Inflammatory macrophage treated with lipopolysaccharide for 1 hour (primary cell): ENCODE data around the gene PDPK1.
"Not testable (repeated sequence)": the region's sequence is repeated elsewhere in the genome, so short reads cannot be mapped to it uniquely, and the experiment has no call there.

Experiments
- DNase-seq, 2 donors: peaks; one replicate each; pipeline ENCODE4 v3.0.0-alpha.2; 2020 to 2022

Gene PDPK1

GRCh38 chr16:2595393-2596205 is 57.8 kb downstream of the PDPK1 start:
- DNase-seq = peak; percentile 30 to 51

GRCh38 chr16:2596747-2597559 is 59.1 kb downstream of the PDPK1 start:
- no peak for DNase-seq

DNA sequence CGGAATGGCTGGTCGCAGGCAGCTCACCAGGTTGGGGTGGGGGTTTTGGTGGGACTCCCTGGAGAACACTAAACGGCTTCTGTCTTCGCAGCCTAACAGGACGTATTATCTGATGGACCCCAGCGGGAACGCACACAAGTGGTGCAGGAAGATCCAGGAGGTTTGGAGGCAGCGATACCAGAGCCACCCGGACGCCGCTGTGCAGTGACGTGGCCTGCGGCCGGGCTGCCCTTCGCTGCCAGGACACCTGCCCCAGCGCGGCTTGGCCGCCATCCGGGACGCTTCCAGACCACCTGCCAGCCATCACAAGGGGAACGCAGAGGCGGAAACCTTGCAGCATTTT is 59.7 kb downstream of the PDPK1 start:
- no peak for DNase-seq

DNA sequence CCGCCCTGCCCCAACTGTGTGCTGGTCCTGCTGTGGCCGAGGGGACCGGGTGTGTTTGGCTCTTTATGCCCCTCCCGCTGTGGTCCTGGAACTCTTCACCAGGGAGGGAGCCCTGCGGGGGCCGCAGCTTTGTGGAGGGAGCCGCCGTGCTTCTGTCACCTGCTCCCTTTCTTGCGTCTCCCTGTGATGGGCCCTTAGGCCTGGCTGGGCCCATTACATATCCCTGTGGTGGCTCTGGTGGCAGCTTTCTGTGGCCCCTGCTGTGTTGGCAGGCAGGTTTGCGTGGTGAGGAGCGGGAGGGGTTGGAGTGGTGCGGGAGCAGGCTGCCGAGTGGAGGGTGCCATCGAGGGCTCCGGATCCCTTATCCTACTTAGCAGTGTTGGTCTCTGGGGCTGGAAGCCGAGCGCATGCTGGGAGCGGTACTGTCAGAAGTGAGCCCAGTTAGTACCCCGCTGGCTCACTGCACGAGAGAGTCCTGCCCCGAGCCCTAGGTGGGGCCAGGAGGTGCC is 60.4 kb downstream of the PDPK1 start:
- no peak for DNase-seq

GRCh38 chr16:2598723-2599122 is 60.9 kb downstream of the PDPK1 start:
- DNase-seq = no peak

- not testable (repeated sequence) for DNase-seq
These were observed 61.3 kb downstream of the PDPK1 start for GRCh38 chr16:2599165-2599564.

GRCh38 chr16:2599785-2600184 is 62.0 kb downstream of the PDPK1 start:
- not testable (repeated sequence) for DNase-seq

DNA sequence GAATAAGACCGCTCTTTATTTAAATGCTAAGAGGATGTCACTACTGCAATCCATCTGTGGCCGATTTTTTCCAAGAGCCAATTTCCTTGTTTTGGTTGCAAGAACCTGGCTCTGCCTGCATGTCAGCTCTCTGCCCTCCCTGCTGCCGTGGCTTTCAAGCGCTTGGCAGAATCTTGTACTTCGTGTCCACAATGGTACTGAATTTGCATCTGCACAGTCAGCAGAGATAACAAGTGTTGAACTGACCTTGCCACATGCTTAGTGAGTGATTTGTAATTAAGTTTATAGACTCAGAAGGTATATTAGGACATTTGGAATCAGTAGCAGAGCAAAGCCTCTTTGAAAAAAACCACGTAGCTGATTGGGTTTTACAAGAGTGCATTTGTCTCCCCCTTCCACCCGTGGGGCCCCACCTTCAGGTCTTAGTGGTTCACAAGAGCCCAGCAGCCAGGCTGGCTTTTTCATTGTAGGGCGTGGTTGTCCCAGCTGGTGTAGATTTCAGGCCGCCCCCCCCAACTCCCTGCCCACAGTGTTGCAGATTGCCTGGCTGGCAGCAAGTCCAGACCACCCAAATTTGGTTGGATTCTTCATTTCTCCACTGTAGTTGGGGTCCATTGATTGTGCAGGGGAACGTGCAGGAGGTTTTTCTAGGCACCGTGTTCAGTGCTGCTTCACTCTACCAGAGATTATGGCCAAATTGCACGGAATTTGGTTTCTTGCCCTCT is 63.6 kb downstream of the PDPK1 start:
- DNase-seq = not testable (repeated sequence)

DNA sequence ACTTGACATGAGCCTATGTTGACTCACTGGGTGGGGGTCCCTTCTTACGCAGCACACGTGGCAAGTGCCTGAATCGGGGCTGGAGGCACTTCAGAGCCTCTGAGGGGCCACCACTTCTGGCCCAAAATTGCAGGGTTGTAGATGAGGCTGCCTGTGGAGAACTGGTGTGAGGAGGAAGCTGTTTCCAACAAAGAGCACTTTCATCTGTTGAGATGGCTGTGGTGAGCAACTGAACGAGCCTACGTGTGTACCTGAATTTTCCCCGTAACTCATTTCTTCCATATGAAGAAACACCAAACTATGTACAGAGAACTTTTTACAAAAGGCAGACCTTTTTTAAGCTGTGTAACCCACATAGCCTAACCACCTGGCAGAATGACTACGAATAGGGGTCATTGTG is 64.4 kb downstream of the PDPK1 start:
- DNase-seq = not testable (repeated sequence)

DNA sequence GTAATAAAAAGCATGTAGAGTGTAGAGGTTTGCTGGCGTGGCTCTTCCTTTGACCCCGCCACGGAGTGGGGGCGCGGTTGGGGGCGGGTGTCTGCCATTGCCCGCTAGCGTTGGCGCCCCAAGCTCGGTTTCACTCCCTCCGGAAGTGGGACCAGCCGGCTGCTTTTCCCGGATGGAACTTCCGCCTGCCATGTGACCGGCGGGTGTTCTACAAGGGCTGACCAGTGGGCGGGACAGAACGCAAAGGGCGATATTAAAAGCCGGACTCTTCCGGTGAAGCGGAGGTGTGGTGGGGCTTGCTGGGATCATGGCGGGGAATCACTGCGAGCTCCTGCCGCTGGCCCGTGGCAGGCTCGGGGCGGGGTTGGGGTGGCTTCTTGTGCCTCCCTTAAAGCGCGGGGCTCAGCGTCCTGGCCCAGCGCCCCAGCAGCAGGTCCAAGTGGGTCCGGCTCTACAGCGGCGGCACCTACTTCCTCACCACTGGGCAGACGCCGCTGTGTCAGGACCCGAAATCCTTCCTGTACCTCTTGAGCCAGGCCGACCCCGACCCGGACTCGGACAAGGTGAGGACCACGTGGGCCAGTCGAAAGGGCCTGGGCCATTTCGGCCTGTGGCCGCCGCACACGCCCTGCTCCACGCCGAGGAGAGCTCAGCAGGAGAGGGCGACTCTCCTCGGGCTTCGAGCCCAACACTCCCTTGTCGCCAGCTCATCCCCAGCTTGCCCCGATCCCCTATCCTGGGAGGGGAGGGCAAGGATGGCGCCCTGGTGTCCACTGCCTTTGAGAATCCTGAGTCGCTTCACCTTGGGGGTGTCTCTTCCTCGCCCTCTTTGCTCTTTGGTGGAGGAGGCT is 65.6 kb downstream of the PDPK1 start:
- DNase-seq = peak; percentile 96 to 98

DNA sequence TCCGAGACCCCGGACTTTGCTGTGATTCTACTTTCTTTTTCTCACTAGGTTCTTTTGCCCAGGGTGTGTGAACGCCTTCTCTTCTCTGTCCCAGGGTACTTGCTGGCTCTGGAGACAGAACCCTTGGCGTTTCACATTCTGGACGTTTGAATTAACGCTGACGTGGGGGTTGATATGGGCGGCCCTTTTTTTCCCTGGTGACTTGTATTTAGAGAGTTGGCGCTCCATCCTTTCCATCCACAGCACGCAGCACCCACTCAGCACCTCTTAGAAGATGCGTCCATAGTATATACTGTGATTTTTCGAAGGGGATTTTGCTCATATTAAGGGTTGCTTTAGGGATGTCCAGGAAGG is 66.2 kb downstream of the PDPK1 start:
- peak; percentile 0 to 5 for DNase-seq

GRCh38 chr16:2606820-2607219 is 69.0 kb downstream of the PDPK1 start:
- DNase-seq = not testable (repeated sequence)

DNA sequence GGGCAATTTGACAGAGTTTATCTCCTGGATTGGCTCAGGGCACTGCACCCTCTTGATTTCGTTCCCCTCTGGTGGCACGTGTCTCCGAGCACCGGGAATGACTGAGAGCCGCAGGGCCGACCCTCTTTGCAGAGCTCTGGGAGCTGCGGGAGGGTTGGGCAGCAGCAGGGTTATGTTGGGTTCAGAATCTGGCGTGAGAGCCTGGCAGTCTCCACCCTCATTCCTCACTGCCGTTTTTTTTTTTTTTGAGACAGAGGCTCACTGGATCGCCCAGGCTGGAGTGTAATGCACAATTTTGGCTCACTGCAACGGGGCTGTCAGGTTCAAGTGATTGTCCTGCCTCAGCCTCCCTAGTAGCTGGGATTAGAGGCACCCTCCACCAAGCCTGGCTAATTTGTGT is 71.5 kb downstream of the PDPK1 start:
- DNase-seq = not testable (repeated sequence)

GRCh38 chr16:2609827-2610470 is 72.1 kb downstream of the PDPK1 start:
- no peak for DNase-seq

DNA sequence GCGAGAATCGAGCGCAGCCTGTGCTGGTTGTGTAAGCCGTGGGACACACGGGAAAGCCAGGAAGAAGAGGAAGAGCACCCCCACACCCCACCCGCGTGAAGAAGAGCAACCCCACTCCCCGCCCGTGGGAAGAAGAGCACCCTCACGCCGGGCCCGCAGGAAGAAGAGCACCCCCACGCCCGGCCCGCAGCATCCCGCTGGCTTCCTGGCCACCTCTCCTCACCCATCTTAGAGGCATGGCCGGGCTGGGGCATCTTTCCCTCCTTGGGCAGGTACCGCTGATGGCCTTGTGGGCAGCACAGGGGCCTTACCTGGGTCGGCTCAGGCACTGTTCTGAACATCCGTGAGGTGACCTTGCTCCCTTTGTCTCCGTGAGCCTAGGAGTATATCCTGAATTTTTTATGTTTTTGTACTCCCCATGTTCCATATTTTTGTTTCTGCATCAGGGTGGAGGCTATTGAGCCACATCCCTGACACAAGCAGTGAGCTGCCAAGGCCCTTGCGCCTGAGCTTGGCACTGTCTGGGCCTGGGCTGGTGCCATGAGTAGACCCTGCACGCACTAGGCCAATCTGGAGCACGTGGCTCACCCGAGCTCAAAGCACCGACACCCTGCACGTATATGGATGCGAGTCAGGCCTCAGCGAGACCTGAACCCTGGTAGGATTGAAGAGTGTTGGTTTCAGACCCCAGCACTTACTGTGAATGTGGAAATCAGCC is 73.1 kb downstream of the PDPK1 start:
- DNase-seq = no peak

GRCh38 chr16:2611499-2611862 is 73.7 kb downstream of the PDPK1 start:
- DNase-seq = no peak

- DNase-seq = not testable (repeated sequence)
These were observed 74.1 kb downstream of the PDPK1 start for GRCh38 chr16:2611877-2612276.

- DNase-seq = not testable (repeated sequence)
These were observed 75.4 kb downstream of the PDPK1 start for GRCh38 chr16:2613251-2613650.

- no peak for DNase-seq
These were observed 77.0 kb downstream of the PDPK1 start for GRCh38 chr16:2614761-2615191.

DNA sequence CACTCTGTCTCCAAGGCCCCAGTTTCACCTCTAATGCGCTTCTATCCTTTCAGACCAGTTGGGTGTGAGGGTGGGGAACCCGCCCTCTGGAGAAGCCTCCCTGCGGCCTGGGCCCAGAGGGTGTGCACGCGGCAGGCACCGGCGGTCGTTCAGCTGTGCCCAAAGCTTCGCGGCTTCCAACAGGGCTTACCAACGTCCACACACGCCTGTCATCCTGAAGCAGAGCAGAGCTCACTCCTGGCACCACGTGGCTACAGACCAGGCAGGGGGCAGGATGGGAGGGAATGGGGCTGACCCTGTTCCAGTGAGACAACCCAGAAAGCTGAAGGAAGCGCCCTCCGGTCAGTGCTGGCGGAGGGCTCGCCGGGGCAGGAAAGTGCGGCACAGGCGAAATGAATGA is 81.1 kb downstream of the PDPK1 start:
- DNase-seq = not testable (repeated sequence)

DNA sequence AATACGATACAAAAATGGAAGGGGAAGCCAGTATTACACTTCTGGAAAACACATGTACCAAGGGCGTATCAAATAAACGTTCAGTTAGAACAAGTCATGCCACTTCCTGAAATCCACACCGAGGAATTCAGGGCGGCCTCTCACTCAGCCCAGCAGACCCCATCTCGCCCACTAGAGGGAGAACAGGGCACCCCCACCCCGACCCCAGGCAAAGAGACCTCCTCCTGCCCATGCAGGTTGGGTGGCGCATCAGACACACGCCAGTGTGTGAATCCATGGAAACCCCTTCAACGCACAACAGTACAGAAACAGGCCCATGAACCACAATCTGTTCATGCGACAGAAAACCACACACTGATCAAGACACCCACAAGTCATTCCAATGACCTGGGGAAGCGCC is 81.8 kb downstream of the PDPK1 start:
- peak in 1 of 2 donors; percentile 5 for DNase-seq
